Ramos (cell line): ENCODE data around the gene CCT6B.

ENCODE experiments used
- in situ Hi-C: fragments of 300-500 bp; cut with MboI; formaldehyde crosslinking; loops from one replicate; pipeline ENCODE4 v1.14.3; 2022; ENCODE audit warnings: low sequenced_read_pairs; ENCODE audit not compliant: unreplicated experiment

CCT6B gene

DNA sequence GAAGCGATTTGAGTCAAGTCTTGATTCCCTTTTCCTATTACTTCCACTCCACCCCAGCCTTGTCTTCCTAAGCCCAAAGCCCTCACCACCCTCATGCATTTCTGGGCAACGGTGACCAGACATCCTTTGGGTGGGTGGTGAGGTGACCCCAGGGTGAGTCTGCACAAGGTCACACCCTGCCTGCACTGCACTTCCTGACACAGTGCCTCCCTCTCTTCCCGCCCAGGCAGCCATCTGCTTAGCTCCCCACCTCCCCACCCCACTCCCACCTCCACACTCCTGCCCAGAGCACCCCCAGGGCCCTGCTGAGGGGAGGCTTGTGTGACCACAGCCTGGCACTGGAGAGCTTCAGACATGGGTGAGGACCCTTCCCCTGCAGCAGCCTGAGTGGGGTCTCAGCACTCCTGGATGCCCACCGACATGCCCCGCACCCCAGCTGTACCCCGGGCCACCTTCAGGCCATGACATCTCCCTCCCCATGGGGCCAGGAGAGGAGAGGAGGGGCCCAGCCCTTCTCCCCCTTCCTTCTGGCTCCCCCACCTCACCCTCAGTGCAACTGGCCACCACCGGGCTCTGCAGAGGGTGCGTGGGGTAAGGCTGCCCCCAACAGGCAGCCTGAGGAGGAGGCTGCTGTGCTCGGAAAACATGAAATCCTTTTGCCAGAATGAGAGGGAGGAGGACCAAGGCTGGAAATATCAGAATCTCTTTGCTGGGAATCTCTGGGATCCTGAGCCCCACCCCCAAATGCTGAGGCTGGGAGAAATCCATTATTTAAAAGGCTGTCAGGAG is 68.6 kb downstream of the CCT6B start:
- in situ Hi-C loops = no loop called here

DNA sequence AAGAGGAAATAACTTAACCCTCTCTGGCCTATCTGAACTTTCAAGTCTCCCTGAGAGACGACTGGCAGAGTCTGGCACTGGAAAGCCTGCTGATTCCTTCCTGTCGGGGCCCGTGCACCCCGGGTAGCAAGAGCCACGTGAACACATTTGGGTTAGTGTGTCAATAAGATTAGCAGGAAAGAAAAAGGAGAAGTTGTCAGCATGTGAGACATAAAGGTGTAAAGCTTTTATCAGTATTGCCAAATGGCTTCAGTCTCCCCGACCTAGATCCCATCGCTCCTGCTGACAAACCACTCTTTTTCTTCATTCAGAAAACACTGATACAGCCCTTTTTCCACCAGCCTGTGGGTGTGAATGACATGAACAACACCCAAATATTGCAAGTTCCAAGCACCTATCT is 74.4 kb downstream of the CCT6B start:
- in situ Hi-C loops = no loop called here

DNA sequence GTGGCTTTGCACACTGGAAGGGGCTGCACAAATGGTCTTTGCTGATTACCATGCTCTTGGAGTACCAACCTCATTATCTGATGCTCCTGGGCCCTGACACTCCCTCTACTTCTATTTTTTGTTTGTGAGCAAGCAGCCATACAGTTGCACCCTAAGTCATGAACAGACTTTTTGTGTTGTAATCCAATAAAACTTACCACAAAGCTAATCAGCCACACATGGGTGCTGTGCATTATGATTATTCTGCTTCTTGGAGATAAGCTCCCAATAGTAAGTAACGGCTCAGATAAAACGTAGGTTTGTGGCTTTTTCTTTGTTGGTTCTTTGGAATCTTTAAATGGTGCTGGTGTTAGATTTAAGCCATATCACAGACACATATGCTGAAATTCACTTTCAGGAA is 76.2 kb downstream of the CCT6B start:
- in situ Hi-C loops = no loop called here

DNA sequence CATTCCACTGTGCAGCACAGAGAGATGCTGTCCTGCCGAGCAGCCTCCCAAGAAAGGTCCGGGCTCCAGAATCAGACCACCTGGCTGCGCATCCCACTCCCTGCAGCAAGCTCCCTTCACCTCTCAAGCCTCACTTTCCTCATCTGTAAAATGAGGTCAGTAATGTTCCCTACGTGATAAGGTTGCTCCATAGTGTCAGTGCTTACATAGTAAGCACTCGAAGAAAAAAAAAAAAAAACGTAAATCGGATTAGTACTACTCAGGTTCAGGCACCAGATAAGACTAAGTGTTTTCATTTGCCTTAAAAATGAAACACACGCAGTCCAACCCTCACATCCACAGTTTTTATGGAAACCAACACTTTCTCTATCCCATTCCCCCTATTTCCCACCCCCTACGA is 76.7 kb downstream of the CCT6B start:
- in situ Hi-C loops = no loop called here

DNA sequence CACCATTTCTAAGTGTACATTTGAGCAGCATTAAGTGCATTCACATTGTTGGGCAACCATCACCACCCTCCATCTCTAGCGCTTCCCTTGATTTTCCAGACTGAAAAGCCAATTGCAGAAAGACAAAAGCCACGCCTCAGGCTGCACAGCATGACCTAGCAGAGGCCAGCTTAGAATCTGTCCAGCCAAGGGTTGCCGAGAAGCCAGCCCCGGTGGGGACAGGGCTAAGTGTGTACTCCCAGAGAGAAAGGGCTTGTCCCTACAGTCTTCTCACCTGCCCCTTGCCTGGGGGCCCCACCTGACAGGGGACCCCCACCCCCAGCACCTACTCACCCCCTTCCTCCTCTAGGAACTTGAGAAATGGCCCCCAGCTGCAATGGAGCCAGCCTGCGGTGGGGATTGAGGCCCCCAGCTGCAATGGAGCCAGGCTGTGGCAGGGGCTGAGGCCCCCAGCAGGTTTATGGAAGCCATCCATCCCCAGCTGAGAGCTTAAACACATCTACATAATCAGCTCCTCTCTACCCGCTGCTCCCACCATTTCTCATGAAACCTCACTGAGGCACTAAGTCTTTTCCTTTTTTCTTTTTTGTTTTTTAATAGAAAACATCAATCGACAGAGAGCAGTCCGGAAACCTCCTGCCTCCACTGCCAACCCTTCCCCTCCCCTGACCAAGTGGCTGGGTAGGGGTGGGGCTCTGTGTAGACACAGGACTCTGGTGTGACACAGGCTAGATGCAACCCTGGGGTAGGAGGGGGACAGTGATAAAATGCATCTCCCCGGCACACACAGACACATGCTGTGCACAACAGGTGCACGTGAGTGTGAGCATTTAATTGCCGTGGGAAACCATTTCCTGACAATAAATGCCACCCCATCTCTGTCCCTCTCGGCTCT is 77.9 kb downstream of the CCT6B start:
- in situ Hi-C loops = no loop called here

DNA sequence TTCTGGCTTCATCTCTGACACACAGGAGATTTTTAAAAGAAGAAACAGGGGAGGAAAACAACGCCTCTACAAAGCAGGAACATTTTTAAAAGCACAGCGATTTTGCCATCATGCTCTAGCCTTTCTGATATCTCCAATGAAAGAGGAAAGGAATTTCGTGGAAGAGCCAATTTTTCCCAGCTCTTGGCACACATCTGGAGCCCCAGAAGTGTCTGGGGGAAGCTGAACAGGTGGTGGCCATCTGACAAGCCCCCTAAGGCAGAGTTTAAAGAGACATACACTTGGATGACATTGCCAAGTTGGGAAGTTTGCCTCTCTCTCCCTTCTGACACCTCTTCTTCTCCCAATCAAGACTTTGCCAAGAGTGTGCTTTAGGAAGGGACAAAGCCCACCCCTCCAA is 82.1 kb downstream of the CCT6B start:
- in situ Hi-C loops = no loop called here
